OCI-LY3 (cell line): ENCODE measurements around the gene CRTC1.

ENCODE experiments used
- EZH2phosphoT487 ChIP-seq: fragments of 200-600 bp; shearing (Covaris generic); IDR thresholded peaks from 2 replicates; pipeline ENCODE4 v1.6.1; 2018; ENCODE audit warnings: antibody characterized with exemption, mixed run types, low read depth
- TF ChIP-seq, protein P1 (sequence below): fragments of 200-600, 300-600 bp; sonication (generic); IDR thresholded peaks from 2 replicates; pipeline ENCODE4 v1.5.1; 2014; ENCODE audit warnings: antibody characterized with exemption, low read length, low read depth

DNA sequence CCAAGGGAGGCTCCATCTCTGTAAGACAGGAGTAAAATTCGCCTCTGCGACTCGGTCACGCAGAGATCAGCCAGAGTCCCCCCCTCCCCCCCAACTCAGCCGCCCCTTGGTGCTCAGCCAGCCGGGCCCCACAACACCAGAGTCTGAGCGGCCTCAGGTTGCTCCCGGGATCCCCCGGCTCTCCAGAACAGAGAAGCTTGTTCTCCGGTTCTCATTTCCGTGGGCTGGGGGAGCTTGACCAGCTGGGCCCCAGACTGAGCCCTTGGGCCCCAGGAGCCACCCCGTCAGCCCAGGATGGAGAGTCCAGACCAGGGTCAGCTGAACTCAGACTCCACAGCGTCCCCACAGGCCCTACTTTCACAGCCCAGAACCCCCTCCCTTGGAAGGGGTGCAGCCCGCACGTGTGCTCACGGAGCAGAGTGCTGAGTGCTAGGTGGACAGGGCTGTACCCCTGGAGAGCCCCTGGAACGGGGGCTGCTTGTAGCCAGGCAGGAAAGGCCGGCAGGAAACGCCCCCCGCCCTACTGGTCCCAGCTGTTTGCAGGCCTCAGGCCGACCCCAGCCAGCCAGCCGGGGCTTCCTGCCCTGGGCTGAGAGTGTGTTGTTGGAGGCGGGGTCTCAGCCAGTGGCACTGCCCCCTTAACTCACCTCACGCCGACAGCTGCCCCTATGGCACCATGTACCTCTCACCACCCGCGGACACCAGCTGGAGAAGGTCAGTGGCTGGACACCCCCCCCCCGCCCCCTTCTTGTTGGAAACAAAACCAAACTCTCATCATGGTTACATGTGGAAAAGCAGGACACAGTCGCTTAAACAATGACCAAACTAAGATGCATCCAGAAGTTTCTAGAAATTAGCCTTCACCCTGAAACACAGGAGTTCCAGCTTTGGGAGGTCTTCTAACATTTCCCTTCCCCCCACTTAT lies 63.2 kb downstream of the CRTC1 start:
- TF ChIP-seq, protein P1, sequence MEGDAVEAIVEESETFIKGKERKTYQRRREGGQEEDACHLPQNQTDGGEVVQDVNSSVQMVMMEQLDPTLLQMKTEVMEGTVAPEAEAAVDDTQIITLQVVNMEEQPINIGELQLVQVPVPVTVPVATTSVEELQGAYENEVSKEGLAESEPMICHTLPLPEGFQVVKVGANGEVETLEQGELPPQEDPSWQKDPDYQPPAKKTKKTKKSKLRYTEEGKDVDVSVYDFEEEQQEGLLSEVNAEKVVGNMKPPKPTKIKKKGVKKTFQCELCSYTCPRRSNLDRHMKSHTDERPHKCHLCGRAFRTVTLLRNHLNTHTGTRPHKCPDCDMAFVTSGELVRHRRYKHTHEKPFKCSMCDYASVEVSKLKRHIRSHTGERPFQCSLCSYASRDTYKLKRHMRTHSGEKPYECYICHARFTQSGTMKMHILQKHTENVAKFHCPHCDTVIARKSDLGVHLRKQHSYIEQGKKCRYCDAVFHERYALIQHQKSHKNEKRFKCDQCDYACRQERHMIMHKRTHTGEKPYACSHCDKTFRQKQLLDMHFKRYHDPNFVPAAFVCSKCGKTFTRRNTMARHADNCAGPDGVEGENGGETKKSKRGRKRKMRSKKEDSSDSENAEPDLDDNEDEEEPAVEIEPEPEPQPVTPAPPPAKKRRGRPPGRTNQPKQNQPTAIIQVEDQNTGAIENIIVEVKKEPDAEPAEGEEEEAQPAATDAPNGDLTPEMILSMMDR, result no peak
- no peak for TF ChIP-seq EZH2phosphoT487
